Astrocyte of the spinal cord (primary cell): ENCODE data around the gene TAF1C.

Source experiments
- DNase-seq: peaks from one replicate; pipeline ENCODE4 v3.0.0; 2011; ENCODE audit warnings: low read depth, low spot score
- H3K4me3 ChIP-seq: 2 replicates; pipeline ENCODE4 v1.5.1; 2011; ENCODE audit warnings: low read depth, mild to moderate bottlenecking, low read length, moderate library complexity
- CTCF ChIP-seq: IDR thresholded peaks from 2 replicates; pipeline ENCODE4 v1.5.1; 2012; ENCODE audit warnings: low read depth, mild to moderate bottlenecking, low read length, inconsistent platforms
- in situ Hi-C: cut with HindIII; loops from 2 replicates; pipeline ENCODE4 v1.10.0; 2017; ENCODE audit warnings: low sequenced_read_pairs

The TAF1C gene

GRCh38 chr16:84180519-84181140 lies 6.2 kb downstream of the TAF1C start:
- no peak for TF ChIP-seq CTCF
- H3K4me3 ChIP-seq: no peak overlapping the region
- in situ Hi-C loops: no loop called here
- DNase-seq: no peak

- in situ Hi-C loops: no loop called here
- no peak overlapping the region for H3K4me3 ChIP-seq
- no peak for DNase-seq
- no peak for TF ChIP-seq CTCF
These were observed 7.1 kb downstream of the TAF1C start for GRCh38 chr16:84179612-84180320.

GRCh38 chr16:84178892-84179611 lies 7.8 kb downstream of the TAF1C start:
- in situ Hi-C loops: no loop called here
- no peak for DNase-seq
- no peak for TF ChIP-seq CTCF
- H3K4me3 ChIP-seq: no peak overlapping the region

- in situ Hi-C loops: no loop called here
- no peak for DNase-seq
- TF ChIP-seq CTCF: no peak
- no peak overlapping the region for H3K4me3 ChIP-seq
These were observed 8.6 kb downstream of the TAF1C start for GRCh38 chr16:84178146-84178765.

- in situ Hi-C loops: no loop called here
- H3K4me3 ChIP-seq: no peak overlapping the region
These were observed 9.2 kb downstream of the TAF1C start for GRCh38 chr16:84177741-84178073.

More at GRCh38 chr16:84177741-84178073, 9.2 kb downstream of the TAF1C start:
- DNase-seq: peak; percentile 16
- TF ChIP-seq CTCF: no peak
